Skin epidermis (tissue), 12 donors: ENCODE results near the gene CELF4.
"Not testable (repeated sequence)": the region's sequence is repeated elsewhere in the genome, so short reads cannot be mapped to it uniquely, and the experiment has no call there.

Source experiments
- H3K27ac ChIP-seq, 21 experiments: fragments of 200-600 bp; sonication (generic) in 11 of 21; one replicate each; pipeline ENCODE4 v1.5.0; 2020; ENCODE audit warnings: mild to moderate bottlenecking in 3 of 21, inconsistent platforms in 2 of 21, moderate library complexity in 2 of 21
- H3K4me3 ChIP-seq, 7 experiments: fragments of 200-600 bp; sonication (generic) in 2 of 7; one replicate each; pipeline ENCODE4 v1.5.0; 2020; ENCODE audit warnings: inconsistent platforms in 2 of 7, mild to moderate bottlenecking in 2 of 7, moderate library complexity in 1 of 7

CELF4 gene

DNA sequence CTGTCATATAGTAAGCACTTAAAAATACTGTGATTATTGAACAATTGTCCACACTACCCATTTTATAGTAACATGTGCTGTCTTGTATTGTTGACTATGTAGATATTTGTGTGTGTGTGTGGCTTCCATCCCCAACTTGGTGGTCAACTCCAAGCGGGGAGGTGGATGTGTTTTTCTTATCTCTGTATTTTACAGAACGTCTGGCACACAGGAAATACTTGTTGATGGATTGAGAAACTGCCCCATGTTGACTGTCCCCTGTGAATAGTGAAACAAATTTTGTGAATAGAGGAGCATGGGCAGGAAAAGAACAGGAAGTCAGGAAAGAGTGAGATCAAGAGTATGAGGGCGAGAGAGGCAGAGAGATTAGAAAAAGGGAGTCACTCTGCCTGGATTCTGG lies 83.6 kb downstream of the CELF4 start:
- no peak overlapping the region for H3K4me3 ChIP-seq

DNA sequence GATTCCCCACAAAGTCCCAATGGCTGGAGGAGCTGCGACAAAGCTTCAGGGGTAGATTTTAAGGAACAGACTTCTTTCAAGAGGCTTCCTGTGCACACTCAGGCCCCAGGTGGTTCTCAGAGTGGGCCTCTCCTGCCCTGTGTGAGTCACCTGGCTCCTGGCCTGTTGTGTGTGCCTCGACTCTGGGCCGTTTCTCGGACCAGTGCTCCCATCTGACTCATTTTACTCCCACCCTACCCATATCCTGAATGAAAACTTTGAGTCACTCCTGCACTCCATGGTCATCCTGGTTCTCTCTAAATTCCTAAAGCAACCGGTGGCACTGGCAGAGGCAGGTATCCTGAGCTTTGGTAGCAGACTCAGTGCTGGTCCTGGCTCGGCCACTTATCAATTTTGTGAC lies 84.1 kb downstream of the CELF4 start:
- no peak overlapping the region for H3K27ac ChIP-seq
- H3K4me3 ChIP-seq, result no peak overlapping the region

More for the DNA sequence above, 83.6 kb downstream of the CELF4 start:
- H3K27ac ChIP-seq, result no peak overlapping the region

DNA sequence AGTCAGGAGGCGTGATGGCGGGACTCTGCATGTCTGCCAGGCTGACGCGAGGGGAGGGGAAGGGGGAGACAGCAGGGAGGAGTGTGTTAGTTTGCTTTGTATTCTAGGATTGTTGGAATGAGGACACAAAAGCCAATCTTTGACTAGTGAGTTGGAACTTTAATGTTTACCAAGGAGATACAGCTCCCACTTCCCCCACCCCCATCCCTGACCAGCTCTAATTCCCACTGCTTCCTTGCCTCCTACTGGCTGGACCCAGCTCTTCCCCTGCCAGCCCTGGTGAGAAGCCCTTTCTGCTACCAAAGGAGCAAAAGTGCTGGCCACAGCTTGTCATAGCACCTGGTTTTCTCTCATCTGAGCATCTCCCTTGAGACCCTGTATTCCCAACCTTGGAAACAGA lies 84.5 kb downstream of the CELF4 start:
- H3K27ac ChIP-seq, result no peak overlapping the region

DNA sequence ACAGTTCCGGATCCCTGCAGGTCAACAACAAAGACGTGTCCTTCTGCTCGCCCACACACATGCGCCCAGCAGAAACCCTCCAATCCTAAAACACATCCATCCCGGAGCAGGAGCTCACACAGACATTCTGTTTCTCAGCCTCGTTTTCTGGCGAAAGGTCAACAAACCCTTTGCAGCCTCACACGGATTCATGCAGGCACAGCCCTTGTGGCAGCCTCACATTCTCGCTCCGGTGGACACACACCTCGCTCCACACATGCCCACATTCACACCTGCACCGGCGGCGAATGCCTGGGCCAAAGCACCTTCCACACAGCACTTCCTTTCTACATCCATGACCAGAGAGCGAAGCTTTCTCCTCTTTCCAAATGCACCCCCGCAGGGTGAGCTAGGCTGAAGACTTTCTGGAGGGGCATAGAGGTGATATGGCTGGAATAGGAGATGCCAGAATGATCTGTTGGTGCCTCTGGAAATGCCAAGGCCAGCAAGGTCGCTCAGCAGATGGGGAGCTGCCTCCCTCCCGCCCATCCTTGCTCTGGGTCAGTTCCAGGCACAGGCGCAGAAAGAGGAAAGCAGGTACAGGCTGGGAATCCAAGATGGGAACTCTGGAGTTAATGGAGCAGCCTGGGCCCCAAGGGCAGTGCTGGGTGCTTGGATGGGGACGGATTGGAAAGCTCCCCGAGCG lies 88.8 kb downstream of the CELF4 start:
- Histone ChIP-seq H3K27ac (no peak overlapping the region), H3K4me3 (no peak overlapping the region)

More for the DNA sequence above, 84.5 kb downstream of the CELF4 start:
- H3K4me3 ChIP-seq, result no peak overlapping the region

DNA sequence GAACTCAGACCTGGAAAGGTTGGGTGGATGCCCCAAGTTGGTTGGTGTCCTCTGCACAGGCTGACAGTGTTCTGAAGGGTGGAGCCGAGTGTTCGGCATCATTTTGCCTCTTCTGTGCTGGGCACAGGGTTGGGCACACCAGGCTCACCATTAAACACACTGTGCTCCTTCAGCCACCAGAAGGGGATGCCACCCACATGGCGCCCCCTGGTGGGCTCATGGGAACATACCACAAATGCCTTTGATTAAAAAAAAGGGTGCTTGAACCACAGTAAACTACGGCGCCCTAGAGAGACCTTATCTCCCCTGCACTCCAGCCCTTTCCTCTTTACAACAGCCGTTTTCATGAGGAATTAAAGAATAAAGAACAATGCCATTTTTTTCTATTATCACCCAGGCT lies 89.4 kb downstream of the CELF4 start:
- Histone ChIP-seq H3K4me3 (no peak overlapping the region), H3K27ac (no peak overlapping the region)

DNA sequence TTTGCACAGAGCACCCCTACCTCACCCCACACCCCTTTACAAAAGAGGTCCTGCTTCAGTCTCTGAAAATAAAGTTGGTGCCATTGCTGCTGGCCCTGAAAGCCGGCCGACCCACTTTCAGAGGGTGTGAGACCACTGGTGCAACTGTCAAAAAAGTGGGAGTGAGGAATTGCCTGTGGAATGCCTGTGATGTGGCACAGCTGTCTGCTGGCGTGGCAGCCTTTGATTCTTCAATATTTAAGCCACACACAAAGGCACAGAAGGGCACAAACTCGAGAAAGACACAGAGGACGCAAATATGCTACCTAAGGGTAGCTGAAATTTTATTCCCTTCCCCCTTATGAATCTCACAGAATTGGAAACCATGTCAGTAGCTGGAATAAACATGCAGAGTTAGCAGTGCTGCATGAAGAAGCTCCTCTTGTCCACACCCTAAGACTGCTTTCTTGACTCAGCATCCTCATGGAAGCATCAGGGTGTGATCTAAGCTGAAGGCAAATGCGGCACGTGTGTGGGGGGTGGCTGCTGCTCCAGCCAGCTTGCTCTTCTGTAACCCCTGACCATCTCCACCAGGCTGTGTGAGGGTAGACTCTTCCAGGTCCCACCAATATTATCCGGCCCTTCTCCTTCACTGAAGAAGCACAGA lies 92.3 kb downstream of the CELF4 start:
- no peak overlapping the region for H3K27ac ChIP-seq
- no peak overlapping the region for H3K4me3 ChIP-seq

DNA sequence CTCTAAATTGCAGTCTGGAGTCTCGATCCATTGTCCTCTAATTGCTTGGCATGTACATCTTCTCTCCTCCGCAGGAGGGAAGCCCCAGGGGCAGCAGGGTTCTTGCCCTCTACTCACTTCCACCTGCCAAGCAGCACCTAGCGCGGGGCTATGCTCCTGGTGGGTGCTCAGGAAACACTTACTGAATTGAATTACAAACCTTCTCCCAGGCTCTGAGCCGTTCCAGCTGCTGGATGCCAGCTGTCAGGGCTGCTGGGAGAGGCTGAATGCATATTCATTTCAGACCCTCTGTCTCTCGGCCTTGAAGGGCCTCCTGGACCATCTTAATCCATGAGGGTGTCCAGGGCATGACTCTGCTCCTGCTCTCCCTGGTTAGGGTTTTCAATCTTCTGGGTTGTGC lies 94.0 kb downstream of the CELF4 start:
- no peak overlapping the region for H3K27ac ChIP-seq
- no peak overlapping the region for H3K4me3 ChIP-seq

DNA sequence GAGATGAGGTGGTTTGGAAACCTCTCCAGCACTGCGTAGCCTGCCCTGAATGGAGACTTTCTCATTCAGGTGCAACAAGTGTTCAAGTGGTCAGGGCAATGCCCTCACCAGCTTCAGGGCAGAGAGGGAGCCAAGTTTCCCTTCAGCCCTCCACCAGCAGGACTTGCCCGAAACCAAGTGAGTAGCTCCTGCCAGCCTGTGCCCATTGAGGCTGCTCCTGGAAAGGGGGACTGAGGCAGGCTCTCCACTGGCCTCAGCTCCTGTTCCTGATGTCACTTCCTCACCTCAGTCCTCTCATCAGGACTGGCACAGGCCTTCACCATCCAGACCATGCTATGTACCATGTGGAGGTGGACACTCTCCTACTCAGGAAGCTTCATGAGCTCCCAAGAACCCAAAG lies 94.6 kb downstream of the CELF4 start:
- Histone ChIP-seq H3K4me3 (no peak overlapping the region), H3K27ac (no peak overlapping the region)

DNA sequence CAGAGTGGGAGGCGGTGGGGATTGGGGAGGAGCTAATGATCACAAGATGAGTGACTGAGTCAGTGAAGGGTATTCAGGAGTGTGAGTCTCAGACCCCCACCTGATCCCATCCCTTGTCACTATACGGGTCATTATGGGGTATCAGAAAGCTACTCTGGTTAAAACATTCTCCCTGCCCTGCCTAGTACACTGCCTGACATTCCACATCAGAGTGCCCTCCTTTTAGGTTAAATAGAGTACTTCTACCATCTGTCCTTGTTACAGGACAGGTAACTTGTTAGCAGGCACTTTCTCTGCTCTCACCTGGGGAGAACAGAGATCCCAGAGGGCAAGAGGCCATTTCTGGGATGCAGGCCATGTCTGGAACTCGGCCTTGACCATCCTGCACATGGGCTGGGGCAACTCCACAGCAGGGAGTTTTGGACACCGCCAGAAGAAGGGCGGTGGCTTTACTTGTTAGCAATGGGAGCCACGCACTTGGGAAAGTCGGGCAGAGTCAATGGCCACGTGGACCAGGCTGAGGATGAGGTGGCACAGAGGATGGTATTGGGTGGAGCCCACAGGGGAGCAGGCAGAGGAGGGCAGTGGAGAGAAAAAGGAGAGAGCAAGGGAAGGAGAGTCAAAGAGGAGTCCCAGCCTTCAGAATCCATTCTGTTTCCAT lies 98.5 kb downstream of the CELF4 start:
- no peak overlapping the region for H3K4me3 ChIP-seq
- H3K27ac ChIP-seq, result no peak overlapping the region

DNA sequence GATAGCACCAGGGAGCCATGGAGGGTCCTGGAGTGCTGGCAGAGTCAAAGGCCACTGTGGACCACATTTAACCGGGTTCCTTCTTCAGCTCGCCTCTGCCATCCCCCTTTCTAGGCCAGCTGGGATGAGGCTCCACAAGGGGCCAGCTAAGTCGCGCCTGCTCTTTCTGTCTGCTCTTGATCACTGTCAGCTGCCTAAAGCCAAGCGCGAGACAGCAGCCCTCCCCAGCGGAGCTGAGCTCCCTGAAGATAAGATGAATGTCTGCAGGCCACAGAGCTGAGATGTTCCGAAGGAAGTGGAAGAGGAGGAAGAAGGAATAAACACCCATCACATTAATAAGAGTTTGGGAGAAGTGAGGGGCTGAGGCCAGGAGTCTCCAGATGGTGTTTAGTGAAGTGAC lies 99.6 kb downstream of the CELF4 start:
- no peak overlapping the region for H3K27ac ChIP-seq
- H3K4me3 ChIP-seq, result no peak overlapping the region

DNA sequence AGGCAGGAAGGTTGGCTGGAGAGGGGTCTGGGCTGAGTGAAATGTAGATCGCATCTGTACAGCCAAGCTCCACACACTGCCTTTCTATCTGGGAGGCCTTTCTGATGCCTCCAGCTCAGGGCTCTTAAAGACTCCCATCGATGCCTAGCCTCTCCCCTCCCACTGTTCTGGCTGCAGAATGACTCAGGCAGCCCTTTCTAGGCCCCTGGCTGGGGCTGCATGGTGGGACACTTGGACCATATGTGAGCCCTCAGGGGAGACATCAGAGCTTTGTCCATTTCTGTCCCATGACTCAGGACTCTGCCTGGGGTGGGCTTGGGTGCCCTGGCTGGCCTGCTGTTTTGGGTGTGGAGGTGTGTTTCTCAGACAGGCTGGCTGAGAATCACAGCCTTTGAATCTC lies 101.3 kb downstream of the CELF4 start:
- no peak overlapping the region for H3K4me3 ChIP-seq
- H3K27ac ChIP-seq, result no peak overlapping the region

DNA sequence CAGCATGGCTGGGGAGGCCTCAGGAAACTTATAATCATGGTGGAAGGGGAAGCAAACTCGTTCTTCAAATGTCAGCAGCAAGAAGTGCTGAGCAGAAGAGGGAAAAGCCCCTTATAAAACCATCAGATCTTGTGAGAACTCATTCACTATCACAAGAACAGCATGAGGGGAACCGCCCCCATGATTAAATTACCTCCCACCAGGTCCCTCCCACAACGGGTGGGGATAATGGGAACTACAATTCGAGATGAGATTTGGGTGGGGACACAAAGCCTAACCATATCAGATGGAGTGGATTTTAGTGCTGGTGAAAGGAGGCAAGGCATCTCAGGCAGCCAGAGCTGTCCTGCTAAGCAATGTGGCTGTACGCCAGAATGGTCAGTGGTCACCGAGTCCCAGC lies 104.3 kb downstream of the CELF4 start:
- H3K4me3 ChIP-seq, H3K27ac ChIP-seq: not testable (repeated sequence)

DNA sequence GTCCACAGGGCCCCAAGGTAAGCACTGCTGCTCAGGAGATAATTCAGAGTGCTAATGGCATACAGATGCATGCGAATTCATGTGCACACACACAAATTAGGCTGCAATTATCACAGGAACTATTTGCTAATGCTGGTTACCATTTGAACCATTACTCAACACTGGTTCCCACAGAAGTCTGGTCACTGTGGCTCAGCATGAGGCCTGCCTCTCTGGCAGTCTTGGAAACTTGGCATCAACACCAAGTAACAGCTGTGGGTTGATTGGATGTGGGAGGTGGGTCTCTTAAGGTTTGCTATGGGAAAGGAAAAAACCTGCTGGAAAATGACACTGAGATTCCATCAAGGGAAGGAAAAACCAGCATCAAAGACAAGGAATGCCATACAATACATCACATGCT lies 105.0 kb downstream of the CELF4 start:
- no peak overlapping the region for H3K27ac ChIP-seq
- no peak overlapping the region for H3K4me3 ChIP-seq

DNA sequence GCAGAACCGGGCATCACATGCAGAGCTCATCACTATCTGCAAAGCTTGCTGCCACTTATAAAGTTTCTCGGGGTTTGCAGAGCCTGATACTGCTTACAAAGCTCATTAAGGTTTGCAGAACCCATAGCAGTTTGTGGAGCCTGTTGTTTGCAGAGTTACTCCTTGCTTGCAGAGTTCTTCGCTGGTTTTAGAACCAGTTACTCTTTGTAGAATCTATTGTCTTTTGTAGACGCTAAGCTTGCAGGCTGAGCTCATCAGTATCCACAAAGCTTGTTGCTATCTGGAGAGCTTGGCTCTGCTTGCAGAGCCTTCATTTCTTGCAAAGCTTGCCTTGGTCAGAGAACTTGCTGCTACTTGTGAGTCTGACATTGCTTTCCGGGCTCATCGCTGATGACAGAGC lies 106.9 kb downstream of the CELF4 start:
- no peak overlapping the region for H3K4me3 ChIP-seq
- no peak overlapping the region for H3K27ac ChIP-seq

DNA sequence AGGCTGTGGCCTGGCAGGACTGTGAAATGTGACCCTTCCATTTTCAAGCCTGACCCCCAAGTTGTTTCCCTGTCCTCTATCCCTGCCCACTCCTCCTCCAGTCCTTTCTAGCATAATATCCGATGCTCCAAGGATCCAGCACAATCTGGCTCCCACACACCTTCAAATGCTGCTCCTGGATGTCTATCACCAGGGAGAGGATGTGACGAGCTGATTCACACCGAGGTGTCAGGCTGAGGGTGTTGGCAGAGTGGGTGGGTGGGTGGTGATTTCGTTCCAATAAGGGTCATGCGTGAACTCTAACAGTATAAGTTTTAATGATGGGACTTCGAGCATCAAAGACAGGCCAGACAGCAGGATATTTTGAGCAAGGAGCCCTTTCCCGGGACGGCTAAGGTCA lies 107.8 kb downstream of the CELF4 start:
- Histone ChIP-seq H3K27ac (no peak overlapping the region), H3K4me3 (no peak overlapping the region)

DNA sequence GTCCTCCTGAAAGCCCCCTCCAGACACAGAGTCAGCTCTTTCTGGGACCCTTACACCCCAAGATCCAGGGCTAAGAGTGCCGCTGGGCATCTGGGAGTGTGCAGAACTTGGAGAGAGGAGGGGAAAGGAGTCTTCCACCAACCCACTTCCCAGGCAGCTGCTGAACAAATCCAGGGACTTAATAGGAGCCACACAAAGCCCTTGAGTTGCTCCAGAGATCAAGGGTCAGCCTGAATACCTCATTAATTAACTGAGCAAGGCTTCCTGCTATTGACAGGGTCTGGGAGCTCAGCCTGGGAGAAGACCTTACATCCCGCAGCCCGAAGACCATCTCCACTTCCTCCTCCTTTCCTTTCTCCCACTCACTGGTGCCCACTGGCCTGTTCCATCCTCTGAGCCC lies 108.3 kb downstream of the CELF4 start:
- no peak overlapping the region for H3K4me3 ChIP-seq
- H3K27ac ChIP-seq, result no peak overlapping the region

DNA sequence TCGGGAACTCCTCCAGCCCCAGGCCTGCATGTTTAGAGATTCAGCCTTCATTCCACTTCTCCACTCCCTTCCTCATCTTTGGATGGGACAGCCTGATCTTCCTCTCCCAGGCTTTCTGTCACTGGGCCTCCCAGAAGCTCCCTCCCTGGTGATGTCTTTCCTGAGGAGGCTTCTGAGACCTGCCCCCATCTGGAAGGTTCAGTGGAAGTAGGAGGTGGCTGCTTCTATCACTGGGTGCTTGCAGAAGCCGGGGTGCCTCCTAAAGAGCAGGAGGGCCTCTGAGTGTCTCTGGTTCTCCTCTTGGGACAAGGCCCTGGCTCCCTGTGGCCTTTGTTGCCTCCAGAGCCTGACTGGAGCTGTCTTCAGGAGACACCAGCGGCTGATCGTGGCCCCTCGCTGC lies 108.7 kb downstream of the CELF4 start:
- Histone ChIP-seq H3K27ac (no peak overlapping the region), H3K4me3 (no peak overlapping the region)

DNA sequence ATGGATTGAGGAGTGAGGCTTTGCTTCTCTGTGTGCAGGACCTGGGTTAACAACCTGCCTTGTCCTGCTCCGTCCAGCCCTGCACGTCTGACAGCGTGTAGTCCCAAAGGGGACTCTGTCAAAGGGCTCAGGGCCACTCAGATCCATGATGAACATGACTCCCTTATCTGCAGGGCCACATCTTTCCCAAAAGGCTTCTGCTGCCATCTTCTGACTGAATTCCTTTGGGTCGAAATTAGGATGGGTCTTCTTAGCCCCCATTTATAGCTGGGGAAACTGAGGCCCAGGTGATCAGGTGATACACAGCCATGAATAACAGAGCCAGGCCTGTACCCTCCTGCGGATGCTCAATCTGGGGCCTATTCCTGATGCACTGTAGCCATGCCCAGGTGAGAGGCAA lies 109.2 kb downstream of the CELF4 start:
- H3K4me3 ChIP-seq, result no peak overlapping the region
- H3K27ac ChIP-seq, result no peak overlapping the region

DNA sequence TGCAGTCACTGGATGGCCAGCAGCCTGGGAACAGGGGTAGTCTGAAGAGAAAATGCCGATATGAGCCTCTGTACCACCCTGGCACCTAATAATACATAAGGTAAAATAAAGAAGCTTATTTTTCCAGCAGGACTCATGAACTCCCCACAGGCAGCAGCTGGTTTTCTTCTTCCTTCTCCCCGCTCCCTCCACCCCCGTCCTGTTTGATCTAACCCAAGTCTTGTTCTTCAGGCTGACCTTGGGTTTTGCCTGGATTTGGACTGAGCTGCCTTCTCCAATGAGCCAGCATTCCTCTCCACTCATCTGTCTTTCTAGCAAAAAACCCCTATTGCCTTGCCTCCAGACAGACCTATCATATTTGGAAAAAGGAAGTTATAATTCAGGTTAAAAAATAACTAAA lies 111.8 kb downstream of the CELF4 start:
- Histone ChIP-seq H3K4me3 (no peak overlapping the region), H3K27ac (no peak overlapping the region)

DNA sequence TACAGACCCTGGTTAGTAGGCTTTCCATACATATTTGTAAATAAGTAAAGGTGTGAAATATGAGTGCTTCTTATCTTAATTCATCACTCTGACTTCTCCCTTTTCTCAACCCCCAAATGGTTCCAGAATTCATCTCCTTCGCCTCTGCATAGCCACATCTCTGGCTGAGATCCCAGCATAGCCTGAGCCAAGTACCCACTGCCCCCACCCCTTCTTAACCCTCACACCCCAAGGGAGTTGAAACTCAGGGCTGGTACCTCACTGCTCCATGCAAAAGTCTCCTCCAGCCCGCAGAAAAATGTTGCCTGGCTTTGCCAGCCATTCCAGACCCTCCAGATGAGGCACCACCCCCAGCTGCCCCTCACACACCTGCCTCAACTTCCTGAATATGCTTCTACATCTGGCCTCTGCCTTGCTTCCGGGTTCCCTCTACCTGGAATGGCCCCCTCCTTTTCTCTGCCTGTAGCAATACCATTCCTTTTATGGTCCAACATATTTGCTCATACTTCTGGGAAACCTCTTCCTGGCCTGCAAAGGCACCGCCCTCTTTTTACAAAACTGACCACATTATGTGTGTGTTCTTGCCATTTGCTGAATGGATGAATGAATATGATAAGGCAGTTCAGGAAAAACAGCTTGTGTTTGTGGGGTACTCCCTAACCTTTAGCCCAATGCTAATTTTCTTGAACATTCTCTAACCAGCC lies 112.8 kb downstream of the CELF4 start:
- no peak overlapping the region for H3K4me3 ChIP-seq
- H3K27ac ChIP-seq, result no peak overlapping the region

DNA sequence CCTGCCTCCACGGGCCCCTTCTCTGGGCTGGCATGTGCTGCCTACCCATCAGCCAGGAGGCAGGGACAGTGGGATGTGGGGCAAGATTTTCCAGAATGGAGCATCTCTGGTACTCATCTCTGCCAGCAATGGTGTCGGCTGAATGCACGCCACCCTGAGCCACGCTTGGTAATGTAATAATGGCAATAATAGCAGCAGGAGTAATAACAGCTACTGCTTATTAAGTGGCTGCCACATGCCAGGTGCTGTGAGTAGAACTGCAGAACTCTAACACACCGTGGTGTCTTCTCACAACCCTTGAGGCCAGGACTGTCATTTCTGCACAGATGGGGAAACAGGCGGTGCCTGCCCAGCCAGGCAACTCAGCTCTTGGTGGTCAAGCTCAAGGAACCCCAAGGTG lies 113.6 kb downstream of the CELF4 start:
- no peak overlapping the region for H3K4me3 ChIP-seq
- no peak overlapping the region for H3K27ac ChIP-seq
